ENCODE results near the gene KCNB1.

The KCNB1 gene

GRCh38 chr20:49501917-49502316 is 19.4 kb upstream of the KCNB1 start:
- no peak overlapping the region for H3K4me3 ChIP-seq (ENCODE audit: low read depth, low read length)
- no peak for DNase-seq (ENCODE audit: low read depth)
- TF ChIP-seq CTCF (IDR thresholded peaks at IDR 0.05; ENCODE audit: control insufficient read depth, extremely low read depth, insufficient read depth): no peak

- no peak overlapping the region for H3K4me3 ChIP-seq (ENCODE audit: low read depth, low read length)
- no peak for TF ChIP-seq CTCF (IDR thresholded peaks at IDR 0.05; ENCODE audit: control insufficient read depth, extremely low read depth, insufficient read depth)
- DNase-seq (ENCODE audit: low read depth): no peak
These were observed 14.9 kb upstream of the KCNB1 start for GRCh38 chr20:49497398-49497669.

- DNase-seq (ENCODE audit: low read depth): no peak
- no peak for TF ChIP-seq CTCF (IDR thresholded peaks at IDR 0.05; ENCODE audit: control insufficient read depth, extremely low read depth, insufficient read depth)
These were observed 14.3 kb upstream of the KCNB1 start for GRCh38 chr20:49496553-49497397.

GRCh38 chr20:49496043-49496442 is 13.6 kb upstream of the KCNB1 start:
- H3K4me3 ChIP-seq (ENCODE audit: low read depth, low read length): no peak overlapping the region
- DNase-seq (ENCODE audit: low read depth): no peak
- no peak for TF ChIP-seq CTCF (IDR thresholded peaks at IDR 0.05; ENCODE audit: control insufficient read depth, extremely low read depth, insufficient read depth)

More at GRCh38 chr20:49496553-49497397, 14.3 kb upstream of the KCNB1 start:
- H3K4me3 ChIP-seq (ENCODE audit: low read depth, low read length): no peak overlapping the region

GRCh38 chr20:49490689-49491088 is 8.2 kb upstream of the KCNB1 start:
- DNase-seq (ENCODE audit: low read depth): no peak
- TF ChIP-seq CTCF (IDR thresholded peaks at IDR 0.05; ENCODE audit: control insufficient read depth, extremely low read depth, insufficient read depth): no peak
- H3K4me3 ChIP-seq (ENCODE audit: low read depth, low read length): no peak overlapping the region

GRCh38 chr20:49489688-49490087 is 7.2 kb upstream of the KCNB1 start:
- no peak for DNase-seq (ENCODE audit: low read depth)
- no peak overlapping the region for H3K4me3 ChIP-seq (ENCODE audit: low read depth, low read length)
- no peak for TF ChIP-seq CTCF (IDR thresholded peaks at IDR 0.05; ENCODE audit: control insufficient read depth, extremely low read depth, insufficient read depth)

GRCh38 chr20:49486064-49486463 is 3.6 kb upstream of the KCNB1 start:
- no peak overlapping the region for H3K4me3 ChIP-seq (ENCODE audit: low read depth, low read length)
- DNase-seq (ENCODE audit: low read depth): no peak
- no peak for TF ChIP-seq CTCF (IDR thresholded peaks at IDR 0.05; ENCODE audit: control insufficient read depth, extremely low read depth, insufficient read depth)

All from LNCaP clone FGC (cell line).